Liver (tissue), 9 donors: ENCODE results near the gene HOXA4. TPM values are rescaled to one million over a fixed set of nuclear protein-coding genes. Genes with fewer than 3 reads are reported as not detected.

Source experiments
- DNase-seq: peaks from one replicate; pipeline ENCODE4 v3.0.0-alpha.2; 2017; ENCODE audit warnings: low spot score
- H3K27ac ChIP-seq, 2 donors: one replicate each; pipeline ENCODE4 v1.7.0; 2013; ENCODE audit warnings: inconsistent platforms in 2 of 2, low read length in 2 of 2, control low read depth in 1 of 2, low read depth in 1 of 2, mild to moderate bottlenecking in 1 of 2
- H3K27me3 ChIP-seq, 4 donors: one replicate each; pipeline versions ENCODE4 v1.6.1 to v1.7.0; 2013; ENCODE audit warnings: low read length in 3 of 4, inconsistent platforms in 1 of 4, mild to moderate bottlenecking in 1 of 4, moderate library complexity in 1 of 4; ENCODE audit not compliant: control insufficient read depth in 4 of 4, insufficient read depth in 4 of 4
- H3K36me3 ChIP-seq, 4 donors: one replicate each; pipeline versions ENCODE4 v1.6.1 to v1.7.0; 2013; ENCODE audit warnings: low read length in 3 of 4, mild to moderate bottlenecking in 3 of 4, low read depth in 1 of 4, moderate library complexity in 1 of 4; ENCODE audit not compliant: control insufficient read depth in 4 of 4, insufficient read depth in 3 of 4
- H3K4me1 ChIP-seq, 4 donors: one replicate each; pipeline versions ENCODE4 v1.6.1 to v1.7.0; 2013; ENCODE audit warnings: low read length in 3 of 4, mild to moderate bottlenecking in 3 of 4, moderate library complexity in 1 of 4; ENCODE audit not compliant: control insufficient read depth in 4 of 4, insufficient read depth in 4 of 4
- H3K4me3 ChIP-seq, 3 donors: one replicate each; pipeline versions ENCODE4 v1.6.1 to v1.7.0; 2013; ENCODE audit warnings: low read length in 3 of 3, control low read depth in 1 of 3, low read depth in 1 of 3, mild to moderate bottlenecking in 1 of 3
- H3K9ac ChIP-seq, 2 donors: one replicate each; pipeline ENCODE4 v1.7.0; 2013; ENCODE audit warnings: low read length in 2 of 2, mild to moderate bottlenecking in 2 of 2, moderate library complexity in 2 of 2, control low read depth in 1 of 2, low read depth in 1 of 2
- H3K9me3 ChIP-seq, 4 donors: one replicate each; pipeline versions ENCODE4 v1.6.1 to v1.7.0; 2013; ENCODE audit warnings: low read length in 3 of 4; ENCODE audit not compliant: control insufficient read depth in 4 of 4
- ATF3 ChIP-seq: IDR thresholded peaks from 2 replicates; pipeline ENCODE4 v1.6.1; 2016; ENCODE audit warnings: antibody characterized with exemption
- CTCF ChIP-seq: fragments of 150-350 bp; IDR thresholded peaks from 2 replicates; pipeline ENCODE4 v1.5.1; 2017; ENCODE audit warnings: improper control_type of control experiment, low read depth, low read length; ENCODE audit not compliant: missing input control
- EGR1 ChIP-seq, 2 donors: IDR thresholded peaks; 2 replicates each; pipeline ENCODE4 v1.6.1; 2016 to 2018; ENCODE audit warnings: antibody characterized with exemption in 2 of 2, low read depth in 2 of 2
- FOXA1 ChIP-seq: IDR thresholded peaks from 2 replicates; pipeline ENCODE4 v1.6.1; 2016; ENCODE audit warnings: antibody characterized with exemption
- FOXA2 ChIP-seq: IDR thresholded peaks from 2 replicates; pipeline ENCODE4 v1.6.1; 2016; ENCODE audit warnings: antibody characterized with exemption
- GABPA ChIP-seq, 2 donors: IDR thresholded peaks in 1 of 2; conservative IDR thresholded peaks in 1 of 2; 2 replicates each; pipeline ENCODE4 v1.6.1; 2016; ENCODE audit warnings: antibody characterized with exemption in 2 of 2, mild to moderate bottlenecking in 1 of 2, moderate library complexity in 1 of 2
- HNF4A ChIP-seq, 2 donors: conservative IDR thresholded peaks; 2 replicates each; pipeline ENCODE4 v1.6.1; 2016; ENCODE audit warnings: antibody characterized with exemption in 2 of 2, mild to moderate bottlenecking in 2 of 2
- HNF4G ChIP-seq: IDR thresholded peaks from 2 replicates; pipeline ENCODE4 v1.6.1; 2016; ENCODE audit warnings: antibody characterized with exemption
- JUND ChIP-seq, 2 donors: IDR thresholded peaks; 2 replicates each; pipeline ENCODE4 v1.6.1; 2016; ENCODE audit warnings: antibody characterized with exemption in 2 of 2
- MAX ChIP-seq: IDR thresholded peaks from 2 replicates; pipeline ENCODE4 v1.6.1; 2016; ENCODE audit warnings: antibody characterized with exemption
- NR2F2 ChIP-seq: IDR thresholded peaks from 2 replicates; pipeline ENCODE4 v1.6.1; 2016; ENCODE audit warnings: antibody characterized with exemption
- RAD21 ChIP-seq, 2 donors: IDR thresholded peaks; 2 replicates each; pipeline ENCODE4 v1.6.1; 2016; ENCODE audit warnings: antibody characterized with exemption in 2 of 2, mild to moderate bottlenecking in 2 of 2
- REST ChIP-seq: IDR thresholded peaks from 2 replicates; pipeline ENCODE4 v1.6.1; 2016; ENCODE audit warnings: antibody characterized with exemption, mild to moderate bottlenecking
- SP1 ChIP-seq: IDR thresholded peaks from 2 replicates; pipeline ENCODE4 v1.6.1; 2018; ENCODE audit warnings: antibody characterized with exemption, mild to moderate bottlenecking
- YY1 ChIP-seq: IDR thresholded peaks from 2 replicates; pipeline ENCODE4 v1.6.1; 2016; ENCODE audit warnings: antibody characterized with exemption, mild to moderate bottlenecking
- ZBTB33 ChIP-seq: IDR thresholded peaks from 2 replicates; pipeline ENCODE4 v1.6.1; 2016; ENCODE audit warnings: antibody characterized with exemption
- WGBS: extraction: QIAGEN DNeasy Blood & Tissue Kit; methylation state at CpG from one replicate; pipeline ENCODE4 v1.1.7; 2013; 5-methylcytosine and 5-hydroxymethylcytosine counted together
- polyA plus RNA-seq, 2 donors: library from polyadenylated mRNA; stranded (reverse) in 1 of 2; unstranded in 1 of 2; fragments of 200-250 nt in 1 of 2; fragments of >200 nt in 1 of 2; fragmentation: Nextera tagmentation in 1 of 2; extraction: Ambion mirVana in 1 of 2; gene quantifications; one replicate each; pipeline versions ENCODE4 v1.2.1 to v1.2.3, GENCODE V29; 2013 to 2015
- total RNA-seq, 2 donors: library from RNA; depleted of rRNA; stranded (reverse); fragments of >200 nt; gene quantifications; one replicate each; pipeline ENCODE4 v1.2.3, GENCODE V29; 2014
- donor health status: healthy.
- donor health status: healthy.
- donor health status: healthy.
- donor health status: healthy.
- donor health status: healthy.

The HOXA4 gene
- total and polyA plus RNA-seq, 4 donors = 0.17 to 1.1 (median 0.30) TPM

- Histone ChIP-seq H3K4me3 (no peak overlapping the region), H3K27ac (no peak overlapping the region), H3K9ac (no peak overlapping the region), H3K4me1 (no peaks in the 10 kb centered on the region), H3K9me3 (peaks cover 0 to under 1% (median 0%) of the 10 kb centered on the region in 4 donors), H3K27me3 (peaks cover 0 to 3% (median 0%) of the 10 kb centered on the region in 4 donors), H3K36me3 (no peaks in the 10 kb centered on the region)
- TF ChIP-seq FOXA2 (no peak), EGR1 (IDR thresholded peaks at IDR 0.05; ENCODE audit: low read depth in 2 of 2) (no peak), SP1 (no peak), JUND (IDR thresholded peaks at IDR 0.05) (no peak), NR2F2 (no peak), CTCF (no peak), FOXA1 (no peak), GABPA (IDR thresholded peaks at IDR 0.05 in 1 of 2, conservative IDR thresholded peaks at IDR 0.05 in 1 of 2) (no peak), REST (no peak), MAX (no peak), YY1 (no peak), HNF4A (conservative IDR thresholded peaks at IDR 0.05) (no peak), ATF3 (no peak), ZBTB33 (no peak), HNF4G (no peak), RAD21 (IDR thresholded peaks at IDR 0.05) (no peak)
- 72% methylated on average over 4 of the region's 4 CpGs for WGBS
- no peak for DNase-seq
Measured at GRCh38 chr7:27080844-27081436, 49.6 kb downstream of the HOXA4 start.
